Uterus (tissue), 2 donors: ENCODE measurements around the gene TSPAN3.

Experiments
- POLR2A ChIP-seq, 2 donors: fragments of 450-650 bp; IDR thresholded peaks; one replicate each; pipeline ENCODE4 v1.6.1; 2016; ENCODE audit warnings: antibody characterized with exemption in 2 of 2, mild to moderate bottlenecking in 1 of 2, moderate library complexity in 1 of 2
- TF ChIP-seq, protein P1 (sequence below), 4 experiments: fragments of 200-600 bp in 2 of 4; fragments of 450-650 bp in 2 of 4; sonication (generic) in 2 of 4; IDR thresholded peaks; one replicate each; pipeline ENCODE4 v1.5.1; 2016 to 2019; ENCODE audit warnings: antibody characterized with exemption in 4 of 4, mild to moderate bottlenecking in 2 of 4, moderate library complexity in 1 of 4

GRCh38 chr15:77014132-77015081 lies 56.5 kb downstream of the TSPAN3 start:
- TF ChIP-seq, protein P1, sequence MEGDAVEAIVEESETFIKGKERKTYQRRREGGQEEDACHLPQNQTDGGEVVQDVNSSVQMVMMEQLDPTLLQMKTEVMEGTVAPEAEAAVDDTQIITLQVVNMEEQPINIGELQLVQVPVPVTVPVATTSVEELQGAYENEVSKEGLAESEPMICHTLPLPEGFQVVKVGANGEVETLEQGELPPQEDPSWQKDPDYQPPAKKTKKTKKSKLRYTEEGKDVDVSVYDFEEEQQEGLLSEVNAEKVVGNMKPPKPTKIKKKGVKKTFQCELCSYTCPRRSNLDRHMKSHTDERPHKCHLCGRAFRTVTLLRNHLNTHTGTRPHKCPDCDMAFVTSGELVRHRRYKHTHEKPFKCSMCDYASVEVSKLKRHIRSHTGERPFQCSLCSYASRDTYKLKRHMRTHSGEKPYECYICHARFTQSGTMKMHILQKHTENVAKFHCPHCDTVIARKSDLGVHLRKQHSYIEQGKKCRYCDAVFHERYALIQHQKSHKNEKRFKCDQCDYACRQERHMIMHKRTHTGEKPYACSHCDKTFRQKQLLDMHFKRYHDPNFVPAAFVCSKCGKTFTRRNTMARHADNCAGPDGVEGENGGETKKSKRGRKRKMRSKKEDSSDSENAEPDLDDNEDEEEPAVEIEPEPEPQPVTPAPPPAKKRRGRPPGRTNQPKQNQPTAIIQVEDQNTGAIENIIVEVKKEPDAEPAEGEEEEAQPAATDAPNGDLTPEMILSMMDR (IDR thresholded peaks at IDR 0.05): no peak
- TF ChIP-seq POLR2A (IDR thresholded peaks at IDR 0.05): no peak
